Measurements from ENCODE around the gene SLC9C1.
A peak's percentile ranks its signal among the peaks of the same experiment; 100 is the strongest.

SLC9C1 gene

DNA sequence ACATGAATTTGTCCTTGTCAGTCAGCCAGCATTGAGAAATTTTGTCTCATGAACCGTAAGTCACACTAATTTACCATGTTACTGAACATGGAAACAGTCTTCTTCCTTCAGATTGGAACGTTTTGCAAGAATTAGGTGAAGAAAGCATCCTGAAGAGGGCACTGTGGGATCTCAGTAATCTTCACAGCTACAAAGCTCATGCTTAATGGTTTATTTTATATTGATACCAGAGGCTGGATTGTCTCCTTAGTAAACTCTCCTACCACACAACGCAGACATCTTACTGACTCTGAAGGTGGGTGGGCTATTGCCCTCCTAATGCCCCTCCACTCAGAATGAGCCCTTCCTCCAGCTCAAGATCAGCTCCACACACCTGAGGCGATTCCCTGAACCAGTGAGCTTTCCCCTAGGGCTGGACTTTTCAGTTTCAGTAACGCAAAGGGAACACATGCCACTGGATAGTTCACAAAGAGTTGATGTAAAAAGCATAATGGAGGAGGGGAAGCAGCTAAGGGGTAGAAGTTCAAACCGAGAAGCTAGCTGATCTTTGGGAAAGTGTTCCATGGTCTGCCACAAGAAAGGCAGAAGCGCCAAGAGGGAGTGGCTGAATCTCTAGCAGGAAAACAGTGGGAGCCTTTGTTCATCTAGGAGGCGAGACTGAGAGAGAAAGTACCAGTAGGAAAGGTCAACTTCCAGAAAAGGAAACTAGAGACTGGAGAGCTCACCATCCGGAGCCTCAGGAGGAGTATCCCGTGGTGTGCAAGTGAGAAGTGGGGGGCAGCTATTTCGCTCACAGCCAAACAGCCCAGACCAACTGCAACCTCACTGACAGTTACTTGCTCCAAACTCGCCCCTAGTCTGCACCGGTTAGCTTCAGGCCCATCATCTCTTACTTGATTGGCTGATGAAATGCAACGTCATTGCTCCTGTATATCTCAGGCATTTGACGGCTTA lies at the start of gene SLC9C1:
SLC9C1 (minus strand) TSS at position 849 of the 954 bp plus-strand sequence. CDS start 7,425 bp downstream, outside the sequence.
- DNase-seq: peak; percentile 67

DNA sequence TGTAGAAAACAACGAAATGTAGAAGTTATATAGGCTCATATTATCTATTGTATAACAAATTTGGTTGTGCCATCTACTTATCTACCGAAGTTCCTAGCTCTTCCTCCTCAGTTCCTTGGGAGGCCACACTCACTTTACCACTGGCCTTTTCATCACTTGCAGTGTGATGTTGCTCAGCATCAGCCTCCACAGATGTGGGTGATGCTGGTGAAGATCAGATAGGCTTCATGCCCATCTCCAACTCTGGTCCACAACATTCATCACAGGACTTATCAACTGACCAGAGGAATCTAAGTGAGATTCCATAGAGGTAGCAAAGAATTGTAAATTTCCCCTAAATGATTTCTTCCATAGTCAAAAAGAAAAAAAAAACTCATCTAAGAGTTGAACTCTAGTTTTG lies 47.4 kb upstream of the SLC9C1 start:
- DNase-seq: no peak

DNA sequence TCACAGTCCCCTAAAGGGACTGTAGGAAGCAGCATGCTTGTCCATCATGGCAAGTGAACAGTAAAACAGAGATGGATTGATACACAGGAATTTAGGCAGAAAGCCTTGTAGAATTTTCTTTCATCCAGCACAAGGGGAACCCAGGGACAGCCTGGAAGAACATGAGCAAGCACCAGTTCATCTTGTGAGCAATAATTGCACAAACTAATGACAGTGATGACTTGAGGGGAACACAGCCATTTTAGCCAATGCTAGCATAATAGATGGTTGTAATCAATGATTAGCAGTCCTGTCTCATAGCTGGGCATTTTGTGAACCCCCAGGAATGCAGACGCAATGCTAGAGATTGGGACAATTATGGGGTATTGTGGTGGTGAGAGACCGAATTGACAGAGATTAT lies 45.6 kb upstream of the SLC9C1 start:
- DNase-seq: no peak

DNA sequence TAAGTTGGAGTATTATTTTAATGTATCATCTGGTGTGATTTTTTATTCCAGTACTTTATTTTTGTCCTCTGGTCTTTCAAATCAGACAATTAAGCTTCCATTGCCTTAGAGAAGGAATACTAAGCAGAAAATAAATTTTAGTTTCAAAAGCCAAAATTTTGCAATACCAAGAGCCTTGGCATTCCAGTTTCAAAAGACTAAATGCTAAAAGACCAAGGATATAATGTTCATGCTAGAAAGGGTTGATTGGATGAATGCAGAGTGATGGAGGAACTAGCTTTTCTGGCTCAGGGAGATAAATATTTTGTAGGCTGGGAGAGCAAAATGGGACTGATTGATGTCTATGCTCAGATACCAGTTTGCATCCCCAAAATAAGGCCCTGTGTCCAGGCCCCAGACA lies 45.1 kb upstream of the SLC9C1 start:
- no peak for DNase-seq

DNA sequence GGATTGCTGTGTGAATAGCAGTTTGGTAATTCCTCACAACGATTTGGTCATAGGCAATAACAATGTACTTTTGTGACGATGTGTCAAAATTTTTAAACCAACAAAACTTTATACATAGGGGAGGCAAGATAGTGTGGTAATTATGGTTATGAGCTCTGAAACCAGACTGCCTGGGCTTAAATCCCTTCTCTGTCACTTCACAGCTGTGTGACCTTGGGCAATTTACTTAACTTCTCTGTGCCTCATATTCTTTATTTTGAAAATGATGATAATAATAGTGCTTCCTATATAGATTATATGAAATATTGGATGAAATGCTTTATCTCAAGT lies 44.7 kb upstream of the SLC9C1 start:
- DNase-seq: no peak

DNA sequence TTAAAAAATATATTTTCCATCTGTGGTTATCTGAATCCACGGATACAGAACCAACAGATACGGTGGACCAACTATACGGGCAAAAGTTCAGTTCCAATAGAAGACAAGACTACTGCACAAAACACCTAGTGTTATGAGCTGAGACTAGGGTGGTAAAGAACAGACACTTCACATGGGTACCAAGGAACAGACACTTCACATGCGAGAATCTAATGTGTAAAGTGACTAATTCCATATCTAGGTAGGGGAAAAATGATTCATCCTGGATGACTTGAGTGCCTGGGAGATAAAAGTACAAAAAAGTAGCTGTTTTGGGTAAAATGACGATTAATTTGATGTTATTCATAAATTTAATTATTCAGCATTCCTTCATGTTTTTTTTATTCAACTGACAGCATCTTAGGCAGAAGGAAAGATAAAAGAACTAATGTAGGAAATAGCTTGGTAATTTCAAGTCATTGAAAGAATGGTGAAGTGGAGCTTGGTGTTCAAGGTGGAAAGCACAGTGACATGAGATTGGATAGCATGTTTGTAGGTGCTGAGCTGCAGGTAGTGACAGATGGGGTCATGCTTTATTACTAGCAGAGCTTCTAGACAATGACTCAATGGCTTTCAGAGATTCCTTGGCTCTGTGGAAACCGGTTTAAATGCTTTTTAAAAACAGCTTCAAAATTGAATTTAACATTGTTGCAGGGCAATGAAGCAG lies 44.2 kb upstream of the SLC9C1 start:
- DNase-seq: no peak

DNA sequence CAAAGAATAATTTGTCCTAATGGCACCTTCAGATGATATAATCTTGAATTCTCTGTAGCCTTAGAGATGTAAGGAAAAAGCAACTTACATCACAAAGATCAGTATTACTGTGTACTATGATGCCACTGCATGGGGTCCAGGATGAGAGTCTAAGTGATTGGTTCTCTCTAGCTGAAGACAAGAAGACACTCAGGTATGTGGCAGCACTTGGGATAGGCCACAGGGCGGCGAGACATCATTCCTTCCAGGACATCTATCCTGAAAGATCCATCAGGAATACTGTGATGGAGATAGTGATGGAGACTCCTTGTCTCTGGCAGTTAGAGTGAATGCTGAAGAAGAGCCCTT lies 41.4 kb upstream of the SLC9C1 start:
- no peak for DNase-seq

DNA sequence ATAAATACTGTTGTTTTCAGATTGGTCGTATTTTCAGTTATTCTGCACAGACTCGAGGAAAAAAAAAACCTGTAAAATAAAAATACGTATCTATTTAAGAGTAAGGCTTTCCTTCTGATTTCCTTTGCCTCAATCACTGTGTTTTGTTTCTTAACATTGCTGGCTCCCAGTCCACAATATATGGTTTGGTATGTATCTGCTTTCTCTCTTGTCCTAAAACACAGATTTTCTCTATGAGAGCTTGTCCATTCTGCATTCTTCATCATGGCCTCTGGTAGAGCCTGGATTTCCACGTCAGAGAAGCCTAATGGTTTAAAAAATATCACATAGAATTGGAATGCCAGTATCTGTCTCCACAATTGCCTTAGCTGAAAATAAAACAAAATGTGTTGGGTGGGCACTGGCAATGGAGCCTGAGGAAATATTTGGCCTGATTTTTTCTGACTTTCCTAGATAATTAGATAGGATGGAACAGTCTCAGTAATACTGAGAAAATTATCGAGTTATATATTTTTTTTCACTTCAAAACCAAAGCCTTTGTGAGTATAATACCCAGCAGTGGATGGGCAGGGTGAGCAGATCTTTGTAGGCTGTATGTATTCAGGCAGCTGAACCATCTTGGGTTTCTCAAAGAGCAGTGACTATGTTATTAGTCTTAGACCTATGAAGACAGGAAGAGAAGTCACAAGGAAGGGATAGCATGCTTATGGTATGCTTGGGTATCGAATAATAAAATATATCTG lies 40.8 kb upstream of the SLC9C1 start:
- DNase-seq: no peak

DNA sequence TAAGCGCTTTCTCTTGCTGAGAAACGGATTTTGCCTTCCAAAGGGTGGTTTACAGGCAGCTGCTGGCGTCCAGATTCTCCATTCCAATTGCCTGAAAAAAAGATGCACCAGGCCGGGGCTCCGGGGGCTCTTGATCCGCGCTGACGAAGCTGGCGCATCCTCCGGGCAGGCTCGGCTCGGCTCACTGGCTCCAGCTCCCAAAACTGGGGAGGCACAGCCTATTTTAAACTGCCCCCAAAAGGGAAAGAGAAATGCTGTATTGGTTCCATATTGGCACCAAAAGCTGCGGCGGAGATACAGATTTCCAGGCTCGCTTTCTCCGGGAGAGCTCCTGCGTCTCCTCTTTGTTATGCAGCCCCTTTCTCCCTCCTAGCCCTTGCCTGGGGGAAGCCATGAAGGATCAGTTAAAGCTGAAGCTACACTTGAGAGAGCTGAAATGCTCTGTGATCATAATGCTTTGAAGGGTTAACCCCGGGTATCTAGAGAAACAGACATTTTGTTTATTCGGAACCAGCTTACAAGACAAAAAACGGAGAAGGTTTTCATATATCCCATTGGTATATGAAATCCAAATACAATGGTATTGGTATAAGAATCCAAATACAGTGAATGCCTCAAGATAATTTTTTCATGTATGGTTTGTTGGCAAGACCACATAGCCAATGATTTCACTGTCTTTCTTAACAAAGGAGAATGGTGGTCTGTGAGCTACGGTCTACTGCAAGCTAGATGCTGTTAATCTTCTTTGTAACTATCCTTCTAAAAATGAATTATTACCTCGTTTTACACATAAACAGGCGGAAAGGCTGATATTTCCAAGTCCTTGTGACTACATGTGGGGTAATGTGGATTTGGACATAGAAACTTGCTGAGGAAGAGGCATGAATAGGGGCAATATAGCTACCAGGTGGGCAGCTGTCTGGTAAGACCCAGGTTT lies 39.6 kb upstream of the SLC9C1 start:
- peak; percentile 85 for DNase-seq

DNA sequence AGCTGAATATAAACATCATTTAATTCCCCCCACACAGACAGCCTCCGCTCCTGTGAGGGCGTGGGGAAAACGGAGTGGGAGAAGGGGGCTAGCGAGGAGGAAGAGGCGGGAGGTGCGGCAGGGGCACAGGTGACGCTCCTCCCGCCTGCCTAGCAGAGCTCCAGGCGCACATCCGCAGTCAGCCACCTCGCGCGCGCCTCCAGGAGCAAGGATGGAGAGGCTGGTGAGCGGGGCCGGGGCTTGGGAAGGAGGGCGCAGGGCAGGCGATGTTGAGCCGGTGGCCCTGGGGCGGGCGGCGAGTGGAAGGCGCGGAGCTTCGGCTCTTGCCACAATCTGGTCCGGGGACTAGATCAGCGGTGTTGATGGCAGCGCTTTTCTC lies 39.0 kb upstream of the SLC9C1 start, which contains the start of gene CD200:
CD200 (plus strand) TSS at position 155 of the 379 bp plus-strand sequence; CDS start at position 212, 57 bp downstream.
- peak; percentile 87 for DNase-seq

DNA sequence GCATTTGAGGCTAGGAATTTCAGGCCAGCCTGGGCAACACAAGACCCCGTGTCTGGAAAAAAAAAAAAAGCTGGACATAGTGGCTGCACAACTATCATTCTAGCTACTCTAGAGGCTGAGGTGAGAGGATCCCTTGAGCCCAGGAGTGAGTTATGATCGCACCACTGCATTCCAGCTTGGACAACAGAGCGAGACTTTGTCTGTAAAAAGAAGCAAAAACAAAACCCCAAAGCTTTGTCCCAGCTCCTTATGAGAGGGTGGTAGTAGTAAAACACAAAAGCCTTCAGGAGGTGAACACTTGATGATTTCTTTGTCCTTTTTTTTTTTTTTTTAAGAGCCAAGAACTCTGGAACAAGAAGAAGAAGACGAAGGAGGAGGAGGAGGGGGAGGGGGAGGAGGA lies 37.8 kb upstream of the SLC9C1 start:
- DNase-seq: no peak

DNA sequence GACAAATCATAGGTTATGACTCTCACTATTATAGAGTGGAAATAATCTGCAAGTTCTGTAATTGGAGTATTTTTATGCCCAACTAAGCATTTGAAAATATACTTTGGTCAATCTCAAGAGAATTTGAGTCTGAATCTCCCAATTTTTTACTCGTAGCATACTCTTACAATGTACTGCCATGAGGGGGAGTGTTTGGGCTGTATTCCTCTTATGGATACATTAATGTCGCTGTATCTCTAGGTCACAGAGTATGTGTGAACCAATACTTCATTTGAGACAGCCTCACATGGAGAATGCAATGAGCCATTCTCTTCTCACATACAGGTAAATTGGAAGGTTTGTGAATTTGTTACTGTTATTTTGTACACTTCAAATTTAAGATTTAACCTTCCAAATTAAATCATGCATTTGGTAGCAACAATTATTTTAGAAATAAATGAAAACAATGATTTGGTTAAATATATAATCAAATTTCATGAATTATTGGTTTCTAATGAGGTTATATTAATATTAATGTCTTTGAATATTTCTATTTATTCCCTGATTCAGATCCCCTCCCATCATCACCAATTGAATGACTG lies 33.4 kb upstream of the SLC9C1 start:
- DNase-seq: peak; percentile 78

DNA sequence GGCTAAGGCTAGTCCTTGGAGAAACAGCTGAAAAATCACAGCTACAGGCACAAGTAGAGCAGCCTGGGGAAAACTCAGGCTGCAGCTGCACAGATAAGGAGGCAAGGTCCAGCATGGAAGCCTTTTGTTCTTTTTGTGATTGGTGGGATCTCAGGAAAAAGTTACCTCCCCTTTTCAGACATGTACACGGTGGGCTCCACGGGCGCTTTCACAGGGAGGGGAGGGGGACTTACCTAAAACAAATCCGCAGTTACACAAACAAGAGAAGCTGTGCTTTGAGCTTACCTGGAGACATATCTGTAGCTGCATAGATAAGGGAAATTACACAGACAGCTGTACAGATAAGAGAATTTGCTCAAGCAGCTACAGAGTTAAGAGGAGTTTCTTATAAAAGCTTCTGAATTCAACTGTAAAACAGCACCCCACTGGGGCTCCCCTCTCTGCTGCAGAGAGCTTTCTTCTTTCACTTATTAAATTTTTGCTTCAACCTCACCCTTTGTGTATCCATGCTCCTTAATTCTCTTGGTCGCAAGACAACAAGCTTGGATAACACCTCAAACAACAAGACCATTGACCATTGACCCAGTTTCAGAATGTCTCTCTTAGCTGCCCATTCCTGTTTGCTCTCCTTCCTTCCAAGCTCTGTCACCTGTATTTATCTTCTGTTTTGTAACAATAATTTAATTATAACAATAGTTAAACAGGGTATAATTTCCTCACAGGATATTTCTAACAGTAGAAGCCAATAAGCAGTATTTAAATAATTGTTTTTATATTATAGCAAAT lies 28.0 kb upstream of the SLC9C1 start:
- DNase-seq: no peak

DNA sequence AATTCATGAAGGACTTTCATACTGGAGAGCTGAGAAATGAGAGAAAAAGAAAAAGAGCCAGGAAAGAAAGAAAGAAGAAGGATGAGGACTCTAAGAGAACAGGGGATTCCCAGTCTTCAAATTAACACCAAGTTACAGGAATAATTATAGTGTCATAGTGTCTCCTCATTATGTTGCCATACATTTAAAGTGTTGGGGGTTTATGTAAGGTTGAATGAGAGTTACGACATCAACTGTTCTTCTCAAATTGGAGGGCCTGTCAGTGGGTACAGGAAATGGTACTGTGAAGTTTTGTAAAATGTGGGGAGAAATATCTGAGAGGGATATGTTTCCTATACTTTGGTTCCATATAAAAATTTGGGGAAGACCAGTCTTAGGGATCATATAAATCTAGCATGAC lies 26.7 kb upstream of the SLC9C1 start:
- DNase-seq: no peak

DNA sequence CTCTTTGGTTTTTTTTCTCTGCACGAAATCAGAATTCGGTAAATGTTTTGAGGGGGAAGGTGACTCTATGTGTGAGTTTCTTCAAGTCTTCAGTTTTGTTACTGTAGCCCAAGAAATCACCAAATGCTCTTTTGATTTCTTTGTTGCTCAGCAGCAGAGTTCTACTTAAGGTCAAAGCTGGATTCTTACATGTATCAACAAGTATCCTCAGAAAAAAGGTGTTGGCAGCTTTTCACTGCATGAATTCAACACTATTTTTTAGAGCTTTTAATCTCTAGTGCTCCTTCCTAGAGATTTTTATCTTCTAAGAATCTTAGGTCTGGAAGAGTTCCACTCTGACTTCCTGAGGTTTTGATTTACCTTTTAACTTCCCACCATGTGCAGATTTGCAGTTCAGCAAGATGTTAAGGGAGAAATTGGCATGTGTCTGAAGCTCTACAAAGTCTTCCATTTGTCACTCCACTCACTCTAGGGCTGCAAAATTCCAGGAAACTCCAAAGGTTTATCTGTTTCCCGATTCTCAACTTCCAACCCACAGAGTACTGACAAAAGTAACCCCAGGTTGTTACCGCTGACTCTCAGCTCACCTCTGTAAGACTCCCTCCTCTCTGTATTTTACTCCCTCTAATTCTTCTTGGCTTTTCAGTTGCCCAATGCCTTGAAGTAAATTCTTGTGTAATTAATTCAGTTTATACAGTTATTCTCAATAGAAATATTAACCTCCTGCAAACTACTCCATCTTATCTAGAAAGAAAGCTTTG lies 25.7 kb upstream of the SLC9C1 start:
- DNase-seq: no peak

DNA sequence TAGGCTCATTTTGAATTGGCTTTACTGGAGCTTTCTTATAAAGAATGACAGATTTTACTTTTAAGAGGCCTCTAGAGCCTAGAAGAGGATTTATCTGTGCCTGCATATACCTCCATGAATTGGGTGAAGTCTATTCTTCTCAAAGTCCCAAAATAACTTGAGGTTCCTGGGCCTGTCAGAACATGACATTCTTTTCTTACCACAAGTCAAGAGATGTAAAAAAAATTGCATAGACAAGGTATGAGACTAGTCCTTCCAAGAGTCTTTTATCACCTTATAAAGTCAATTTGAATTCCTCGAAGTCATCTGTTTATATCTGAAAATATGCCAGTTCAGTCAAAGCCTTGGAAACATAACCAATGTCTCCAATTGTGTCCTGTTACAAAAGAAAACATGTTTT lies 21.8 kb upstream of the SLC9C1 start:
- no peak for DNase-seq

DNA sequence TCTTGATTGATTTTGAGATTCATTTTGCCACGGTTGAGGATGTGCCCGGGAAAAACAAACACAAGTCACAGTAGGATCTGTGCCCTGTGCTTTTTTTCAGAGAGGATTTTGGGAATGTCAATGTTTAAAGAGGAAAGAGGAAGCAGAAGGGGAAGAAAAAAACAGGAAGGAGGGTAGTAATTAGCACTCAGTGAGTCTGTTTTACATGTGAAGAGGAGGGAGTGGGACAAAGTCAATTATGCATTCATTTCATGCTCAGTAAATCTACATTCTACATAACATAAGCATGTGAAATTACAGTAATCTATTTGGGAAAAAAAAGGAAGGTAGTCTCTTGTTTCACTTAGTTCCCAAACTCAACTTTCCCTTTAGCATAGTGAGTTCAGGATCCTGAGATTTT lies 20.6 kb upstream of the SLC9C1 start:
- DNase-seq: no peak

DNA sequence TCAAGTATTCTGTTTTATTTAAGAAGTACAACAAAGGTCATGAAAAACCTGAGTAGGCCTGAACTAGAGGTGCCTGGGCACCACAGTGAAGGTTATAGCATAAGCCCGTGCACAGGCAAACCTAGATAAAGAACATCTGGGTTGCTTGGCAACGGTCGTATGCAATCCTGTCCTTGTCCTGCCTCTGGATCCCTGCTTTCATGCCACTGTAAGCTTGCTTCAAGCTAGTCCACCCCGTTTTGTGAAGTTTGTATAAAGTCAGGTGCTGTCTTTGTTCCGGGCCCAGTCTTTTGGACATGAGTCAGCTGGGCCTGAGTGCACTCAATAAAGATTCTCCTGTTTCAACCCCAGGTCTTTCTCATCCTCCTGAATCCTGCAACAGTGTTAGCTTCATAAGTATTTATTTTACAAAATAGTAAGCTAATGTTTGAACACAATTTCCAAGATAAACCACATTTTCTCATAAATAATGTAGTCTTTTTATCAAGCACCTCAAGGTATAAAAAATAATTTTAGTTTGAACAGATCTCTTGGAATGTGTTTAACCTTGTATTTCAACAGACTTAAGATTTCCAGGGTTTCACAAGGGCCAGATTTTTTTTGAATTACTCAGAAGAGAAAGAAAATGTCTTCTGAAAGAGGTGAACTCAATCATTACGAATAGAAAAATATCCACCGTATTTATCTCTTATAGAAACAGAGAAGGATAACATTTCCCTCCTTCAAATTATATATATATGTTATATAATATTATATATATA lies 14.3 kb upstream of the SLC9C1 start:
- DNase-seq: peak; percentile 82

DNA sequence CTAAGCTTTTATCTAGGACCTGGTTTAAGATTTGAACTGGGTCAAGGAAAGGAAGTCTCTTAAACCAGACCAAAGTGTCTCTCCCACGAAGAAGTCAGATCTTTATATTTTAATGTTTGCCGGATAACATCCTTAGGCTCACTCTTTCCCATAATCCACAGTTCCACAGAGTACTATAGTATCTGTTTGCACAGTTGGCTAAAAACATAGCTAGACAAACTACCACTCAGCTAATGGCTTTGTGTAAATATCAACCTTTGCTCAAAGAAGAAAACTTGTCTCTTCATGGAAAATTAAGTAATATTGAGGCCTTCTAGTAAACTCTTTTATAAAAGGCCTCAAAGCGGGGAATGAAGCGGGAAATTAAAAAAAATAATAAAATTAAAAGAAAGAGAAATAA lies 13.5 kb upstream of the SLC9C1 start:
- DNase-seq: no peak

DNA sequence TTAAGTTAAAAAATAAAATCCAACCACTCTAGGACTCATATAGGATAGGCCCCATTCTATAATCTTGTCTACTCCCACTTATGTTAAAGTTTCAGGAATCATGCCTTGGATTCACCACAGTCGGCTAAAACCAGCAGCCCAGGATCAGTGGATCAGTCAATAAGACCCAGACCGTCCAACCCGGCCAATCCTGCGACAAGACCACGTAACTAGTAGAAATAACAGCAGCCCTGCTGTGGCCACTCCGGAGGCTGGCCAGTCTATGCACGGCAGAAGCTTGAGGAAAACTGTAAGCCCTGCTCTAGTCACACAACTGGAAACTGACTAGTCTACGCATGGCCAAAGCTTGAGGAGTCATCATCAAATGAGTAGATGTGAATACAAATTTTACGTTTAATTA lies 12.8 kb upstream of the SLC9C1 start:
- no peak for DNase-seq
